Measurements from ENCODE around the gene USP19.

Gene USP19

GRCh38 chr3:49120438-49121131 is at the start of gene USP19:
Gene USP19 (minus strand): TSS chr3:49120823. CDS start chr3:49119145, 1,678 bp downstream.
- DNase-seq (ENCODE audit: low spot score), result peak; percentile 98

GRCh38 chr3:49166752-49167556 is 46.3 kb upstream of the USP19 start:
- DNase-seq (ENCODE audit: low spot score), result peak; percentile 19

GRCh38 chr3:49165771-49166751 is 45.4 kb upstream of the USP19 start, which contains the start of gene CCDC71:
Gene CCDC71 (minus strand): TSS chr3:49166331. CDS start chr3:49164208, 2,123 bp downstream.
- peak; percentile 91 for DNase-seq (ENCODE audit: low spot score)

- no peak for DNase-seq (ENCODE audit: low spot score)
Observed at GRCh38 chr3:49164983-49165720, 44.5 kb upstream of the USP19 start.

GRCh38 chr3:49163609-49164008 is 43.0 kb upstream of the USP19 start:
- no peak for DNase-seq (ENCODE audit: low spot score)

GRCh38 chr3:49162751-49163419 is 42.3 kb upstream of the USP19 start:
- no peak for DNase-seq (ENCODE audit: low spot score)

GRCh38 chr3:49161808-49162530 is 41.3 kb upstream of the USP19 start:
- no peak for DNase-seq (ENCODE audit: low spot score)

- DNase-seq (ENCODE audit: low spot score), result no peak
Observed at GRCh38 chr3:49161197-49161596, 40.6 kb upstream of the USP19 start.

- DNase-seq (ENCODE audit: low spot score), result no peak
Observed at GRCh38 chr3:49158792-49159191, 38.2 kb upstream of the USP19 start.

- DNase-seq (ENCODE audit: low spot score), result peak; percentile 74
Observed at GRCh38 chr3:49158103-49158709, 37.6 kb upstream of the USP19 start.

GRCh38 chr3:49157289-49157688 is 36.7 kb upstream of the USP19 start:
- DNase-seq (ENCODE audit: low spot score), result no peak

- no peak for DNase-seq (ENCODE audit: low spot score)
Observed at GRCh38 chr3:49153349-49153912, 32.8 kb upstream of the USP19 start.

GRCh38 chr3:49151610-49152009 is 31.0 kb upstream of the USP19 start:
- DNase-seq (ENCODE audit: low spot score), result no peak

- DNase-seq (ENCODE audit: low spot score), result no peak
Observed at GRCh38 chr3:49148159-49148558, 27.5 kb upstream of the USP19 start.

- DNase-seq (ENCODE audit: low spot score), result no peak
Observed at GRCh38 chr3:49140080-49140479, 19.5 kb upstream of the USP19 start.

- no peak for DNase-seq (ENCODE audit: low spot score)
Observed at GRCh38 chr3:49135499-49135898, 14.9 kb upstream of the USP19 start.

GRCh38 chr3:49134471-49135265 is 14.0 kb upstream of the USP19 start:
- no peak for DNase-seq (ENCODE audit: low spot score)

- peak; percentile 96 for DNase-seq (ENCODE audit: low spot score)
Observed at GRCh38 chr3:49133226-49133951, 12.8 kb upstream of the USP19 start.
